ENCODE results near the gene MTA1.

Gene MTA1

DNA sequence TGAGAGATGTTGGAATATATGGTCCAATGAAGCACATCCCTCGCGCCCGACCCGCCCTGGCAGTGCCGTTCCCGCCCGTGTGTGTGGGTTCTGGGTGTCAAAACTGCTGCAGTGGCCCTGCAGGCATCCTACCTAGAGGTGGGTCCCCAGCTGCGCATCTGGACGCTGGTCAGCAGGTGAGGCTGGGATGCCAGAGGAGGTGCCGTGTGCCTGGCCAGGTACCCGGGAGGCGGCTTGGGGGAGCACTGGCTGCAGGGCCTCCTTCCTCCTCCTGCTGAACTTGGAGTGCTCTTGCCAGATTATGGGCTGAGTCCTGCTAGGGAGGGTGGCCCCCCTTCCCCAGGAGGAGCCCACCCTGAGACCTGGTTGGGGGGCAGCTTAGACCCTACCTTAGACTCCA lies 5.2 kb downstream of the MTA1 start:
- no peak for DNase-seq (ENCODE audit: low read depth)

DNA sequence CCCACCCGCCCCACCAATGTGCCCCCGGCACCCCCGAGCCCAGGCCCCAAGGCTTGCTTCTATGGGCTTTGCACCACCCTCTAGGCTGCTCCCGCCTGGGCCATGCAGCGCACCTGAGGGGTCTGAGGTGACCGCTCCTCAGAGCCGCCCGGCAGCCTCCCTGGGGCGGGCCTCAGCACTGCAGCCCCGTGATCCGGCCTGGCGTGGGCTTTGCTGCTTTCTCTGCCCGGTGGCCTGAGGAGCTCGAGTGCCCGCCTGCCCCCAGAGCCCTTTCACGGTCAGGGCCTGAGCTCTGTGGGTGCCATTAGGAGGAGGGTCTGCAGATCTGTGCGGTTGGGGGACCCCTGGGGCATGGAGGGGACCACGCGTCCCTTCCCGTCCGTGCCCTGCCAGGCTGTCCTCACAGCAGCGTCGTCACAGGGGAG lies 6.2 kb downstream of the MTA1 start:
- no peak for DNase-seq (ENCODE audit: low read depth)

DNA sequence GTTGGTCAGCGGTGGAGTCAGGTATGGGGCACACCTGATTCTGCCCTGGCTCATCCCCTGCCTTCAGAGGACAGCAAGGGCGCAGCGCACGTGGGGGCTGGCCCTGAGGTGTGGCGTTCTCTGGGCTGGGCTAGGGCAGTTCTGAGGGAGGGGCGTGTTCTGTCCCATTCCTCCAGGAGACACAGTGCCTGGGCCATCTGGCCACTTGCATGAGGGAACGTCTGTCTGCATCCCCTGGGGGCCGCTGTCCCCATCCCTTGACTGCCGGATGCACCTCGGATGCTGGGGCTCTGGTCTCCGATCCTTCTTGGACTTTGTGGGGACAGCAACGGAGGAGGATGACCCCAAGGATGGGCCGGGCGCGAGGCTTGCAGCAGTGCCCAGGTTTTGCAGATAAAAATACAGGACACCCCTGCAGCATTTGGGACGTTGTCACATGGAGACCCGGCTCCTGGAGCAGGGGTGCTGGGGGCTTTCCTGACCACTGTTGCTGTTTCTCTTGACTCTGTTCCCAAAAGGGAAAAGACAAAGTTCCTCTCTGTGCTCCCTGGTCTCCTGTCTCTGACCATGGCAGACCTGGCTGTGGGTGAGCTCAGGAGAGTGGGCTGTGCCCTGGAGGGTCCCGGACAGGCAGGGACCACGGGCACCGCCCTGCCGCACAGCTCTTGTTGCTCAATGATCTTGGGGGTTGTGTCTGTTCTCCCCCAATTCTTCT lies 6.9 kb downstream of the MTA1 start:
- DNase-seq (ENCODE audit: low read depth), result no peak

DNA sequence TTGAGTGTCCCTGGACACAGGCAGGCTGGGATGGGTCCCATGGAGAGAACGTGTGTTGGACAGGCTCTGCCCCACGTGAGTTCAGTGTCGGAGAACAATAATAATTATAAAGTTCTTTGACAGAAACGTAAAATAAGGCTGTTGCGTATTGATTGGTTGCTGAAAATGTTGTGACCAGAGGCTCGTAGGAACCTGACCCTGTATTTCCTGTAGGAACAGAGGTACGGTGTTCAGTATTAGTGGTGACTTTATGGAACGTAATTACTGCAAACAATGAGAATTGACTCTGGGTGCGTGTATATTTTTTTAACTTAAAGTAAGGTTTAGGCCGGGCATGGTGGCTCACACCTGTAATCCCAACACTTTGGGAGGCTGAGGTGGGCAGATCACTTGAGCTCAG lies 7.8 kb downstream of the MTA1 start:
- no peak for DNase-seq (ENCODE audit: low read depth)

DNA sequence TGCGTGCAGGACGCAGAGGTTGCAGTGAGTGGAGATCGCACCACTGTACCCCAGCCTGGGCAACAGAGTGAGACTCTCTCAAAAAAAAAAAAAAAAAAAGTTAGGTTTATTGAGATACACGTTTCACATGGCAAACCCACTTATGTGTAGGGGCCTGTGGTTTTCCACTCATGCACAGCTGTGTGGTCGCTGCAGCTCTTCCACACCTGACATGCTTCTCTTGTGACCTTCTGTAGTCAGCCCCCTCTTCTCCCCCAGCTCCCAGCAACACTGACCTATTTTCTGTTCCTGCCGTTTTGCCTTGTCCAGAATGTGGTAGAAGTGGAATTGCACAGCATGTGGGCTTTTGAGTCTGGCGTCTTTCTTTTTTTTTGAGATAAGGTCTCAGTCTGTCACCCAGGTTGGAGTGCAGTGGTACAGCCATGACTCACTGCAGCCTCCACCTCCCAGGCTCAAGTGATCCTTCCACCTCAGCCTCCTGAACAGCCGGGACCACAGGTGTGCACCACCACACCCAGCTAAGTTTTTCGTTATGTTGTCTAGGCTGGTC lies 8.4 kb downstream of the MTA1 start:
- no peak for DNase-seq (ENCODE audit: low read depth)

DNA sequence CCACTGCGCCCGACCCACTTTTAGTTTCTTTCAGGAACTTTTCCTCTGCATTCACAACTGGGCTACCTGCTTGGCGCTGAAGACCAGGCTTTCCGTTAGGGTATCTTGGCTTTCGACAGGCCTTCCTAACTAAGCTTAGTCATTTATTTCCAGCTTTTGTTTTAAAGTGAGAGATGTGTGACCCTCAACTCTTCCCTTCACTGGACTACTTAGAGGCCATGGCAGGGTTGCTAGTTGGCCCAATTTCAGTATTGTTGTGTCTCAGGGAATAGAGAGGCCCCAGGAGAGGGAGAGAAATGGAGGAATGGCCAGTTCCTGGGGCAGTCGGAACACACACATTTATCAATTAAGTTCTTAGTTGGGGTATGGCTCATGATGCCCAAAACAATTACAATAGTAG lies 10.4 kb downstream of the MTA1 start:
- DNase-seq (ENCODE audit: low read depth), result no peak

DNA sequence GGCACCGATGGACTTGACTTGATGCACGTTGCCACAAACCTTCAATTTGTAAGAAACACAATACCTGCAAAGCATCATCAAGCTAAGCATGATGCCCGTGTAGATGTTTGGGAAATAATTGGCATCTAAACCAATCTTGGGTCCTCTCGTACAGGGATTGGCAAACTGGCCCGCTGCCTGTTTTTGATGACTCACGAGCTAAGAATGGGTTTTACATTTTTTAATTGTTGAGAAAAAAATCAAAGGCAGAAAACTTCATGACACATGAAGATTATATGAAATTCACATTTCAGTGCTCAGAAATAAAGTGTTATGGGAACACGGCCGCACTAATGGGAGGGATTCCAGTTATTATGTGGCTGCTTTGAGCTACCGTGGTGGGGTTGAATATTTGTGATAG lies 10.9 kb downstream of the MTA1 start:
- DNase-seq (ENCODE audit: low read depth), result no peak

DNA sequence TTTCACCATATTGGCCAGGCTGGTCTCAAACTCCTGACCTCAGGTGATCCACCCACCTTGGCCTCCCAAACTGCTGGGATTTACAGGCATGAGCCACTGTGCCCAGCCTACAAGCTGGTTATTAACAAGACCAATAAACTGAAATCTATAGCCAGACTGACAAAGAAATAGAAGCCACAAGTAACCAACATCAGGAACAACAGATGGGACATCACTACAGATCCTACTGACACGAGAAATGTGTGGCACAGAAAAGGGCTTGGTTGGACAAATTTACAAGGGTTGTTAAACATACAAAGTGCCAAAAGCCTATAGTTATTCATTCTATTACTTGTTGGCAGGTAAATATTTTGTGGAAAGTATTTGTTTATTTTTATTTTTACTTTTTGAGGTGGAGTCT lies 11.6 kb downstream of the MTA1 start:
- no peak for DNase-seq (ENCODE audit: low read depth)

DNA sequence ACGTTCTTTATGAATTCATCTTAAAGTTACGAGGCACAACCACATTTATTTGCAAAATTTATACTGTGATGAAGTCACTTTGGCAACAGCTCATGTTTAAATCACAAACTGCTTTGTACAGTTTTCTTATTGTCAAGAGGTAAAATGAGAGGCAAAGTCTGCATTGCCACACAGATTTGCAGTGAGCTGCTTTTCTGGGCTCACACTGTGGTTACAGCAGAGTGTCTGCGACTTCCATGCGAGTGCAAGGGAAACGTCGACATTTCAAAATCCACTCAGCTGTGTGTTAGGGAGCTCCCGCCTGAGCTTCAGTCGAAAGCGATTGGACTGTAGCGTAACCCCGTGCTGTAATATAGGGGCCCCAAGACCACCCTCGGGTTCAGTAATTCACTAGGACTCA lies 13.0 kb downstream of the MTA1 start:
- no peak for DNase-seq (ENCODE audit: low read depth)

DNA sequence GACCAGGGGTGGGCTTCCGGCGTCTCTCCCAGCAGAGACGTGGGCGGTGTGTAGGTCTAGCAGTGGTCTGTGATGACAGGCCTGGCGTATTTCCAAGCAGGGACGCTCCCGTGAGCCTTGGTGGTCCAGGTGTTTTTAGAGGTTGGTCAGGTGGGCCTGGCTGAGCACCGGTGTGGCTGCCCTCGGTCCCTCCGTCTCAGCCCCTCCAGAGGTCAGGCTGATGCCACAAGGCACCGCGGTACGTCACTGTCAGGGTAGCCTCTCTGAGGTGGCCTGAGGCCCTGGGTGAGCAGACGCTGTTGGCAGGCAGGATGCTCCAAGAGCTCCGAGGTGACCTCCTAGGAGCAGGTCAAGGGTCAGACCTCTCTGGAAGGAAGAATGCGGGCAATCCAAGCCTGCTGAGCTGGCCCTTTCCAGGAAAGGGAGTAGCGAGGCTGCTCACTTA lies 13.6 kb downstream of the MTA1 start:
- no peak for DNase-seq (ENCODE audit: low read depth)

DNA sequence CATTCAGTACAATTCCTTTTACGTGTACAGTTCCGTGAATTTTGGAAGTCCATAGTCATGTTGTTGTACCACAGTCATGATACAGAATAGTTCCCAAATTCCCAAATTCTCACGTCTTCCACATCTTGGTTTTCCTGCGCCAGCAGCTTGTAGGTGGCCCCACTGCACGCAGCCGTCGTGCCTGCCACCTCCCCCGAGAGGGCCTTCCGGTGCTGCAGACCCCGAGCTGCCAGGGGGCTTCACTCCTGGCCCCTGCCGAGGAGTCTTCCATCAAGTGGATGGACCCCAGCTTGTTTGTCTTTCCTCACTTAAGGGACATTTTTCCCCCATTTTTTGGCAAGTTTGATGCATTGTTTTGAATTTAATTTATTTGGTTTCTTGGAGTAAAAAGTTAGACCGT lies 16.8 kb downstream of the MTA1 start:
- no peak for DNase-seq (ENCODE audit: low read depth)

DNA sequence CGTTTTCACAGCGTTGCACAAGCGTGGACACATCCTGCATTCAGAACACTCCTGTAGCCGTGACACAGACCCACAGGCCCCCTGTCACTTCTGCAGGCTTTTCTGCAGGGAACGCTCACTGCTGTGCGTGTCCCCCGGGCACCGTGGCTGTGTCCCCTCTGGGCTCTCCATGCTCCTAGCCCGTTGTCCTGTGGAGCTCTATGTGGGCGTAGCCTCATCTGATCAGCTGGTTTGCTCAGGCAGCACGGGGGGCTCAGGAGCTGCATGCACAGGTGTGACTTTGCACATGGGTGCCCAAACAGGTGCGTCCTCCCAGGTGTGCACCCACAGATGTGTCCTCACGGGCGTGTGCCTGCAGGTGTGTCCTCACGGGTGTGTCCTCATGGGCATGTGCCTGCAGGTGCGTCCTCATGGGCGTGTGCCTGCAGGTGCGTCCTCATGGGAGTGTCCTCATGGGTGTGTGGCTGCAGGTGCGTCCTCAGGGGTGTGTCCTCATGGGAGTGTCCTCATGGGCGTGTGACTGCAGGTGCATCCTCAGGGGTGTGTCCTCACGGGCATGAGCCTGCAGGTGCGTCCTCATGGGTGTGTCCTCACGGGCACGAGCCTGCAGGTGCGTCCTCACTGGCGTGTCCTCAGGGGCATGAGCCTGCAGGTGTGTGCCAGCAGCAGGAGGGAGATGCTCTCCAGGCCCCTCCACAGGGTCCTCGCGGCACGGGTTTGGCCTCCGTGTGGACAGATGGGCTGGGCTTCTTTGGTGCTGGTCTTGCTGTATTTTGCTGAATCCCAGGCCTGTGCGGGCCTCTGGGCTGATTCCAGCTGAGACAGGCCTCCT lies 17.5 kb downstream of the MTA1 start:
- no peak for DNase-seq (ENCODE audit: low read depth)

DNA sequence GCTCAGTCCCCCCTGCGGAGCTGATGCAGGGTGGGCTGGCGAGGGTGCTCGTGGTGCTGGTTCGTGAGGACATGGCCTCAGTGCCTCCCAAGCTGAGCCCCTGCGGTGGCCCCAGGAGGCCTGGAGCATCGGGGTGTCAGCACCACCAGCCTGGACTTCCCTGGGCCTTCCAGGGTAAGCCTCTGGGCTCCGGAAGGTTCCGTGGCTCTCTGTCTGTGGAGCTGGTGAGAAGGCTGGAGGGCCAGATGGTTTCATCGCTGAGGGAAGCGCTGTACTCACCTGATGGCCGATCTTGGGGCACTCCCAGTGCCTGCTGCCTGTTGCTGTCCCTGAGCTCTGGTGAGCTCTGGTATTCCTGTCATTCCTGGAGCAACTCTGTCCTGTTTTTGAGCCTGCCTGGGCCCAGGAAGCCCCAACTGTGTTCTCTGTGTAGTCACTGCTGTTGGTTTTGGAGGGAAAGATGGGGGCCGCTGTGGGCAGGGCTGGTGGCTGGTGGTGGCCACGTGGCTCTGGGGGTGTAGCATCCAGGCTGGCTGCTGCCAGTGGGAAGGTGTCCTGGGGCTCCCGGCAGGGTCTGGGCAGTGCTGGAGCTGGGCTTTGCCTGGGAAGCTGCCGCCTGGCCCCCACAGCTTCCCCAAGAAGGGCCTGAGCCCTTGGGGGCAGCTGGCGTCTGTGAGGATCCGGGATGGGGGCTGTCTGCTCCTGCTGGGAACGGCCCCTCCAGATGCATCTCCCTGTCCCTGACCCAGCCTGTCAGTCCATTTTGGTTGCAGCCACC lies 18.3 kb downstream of the MTA1 start:
- DNase-seq (ENCODE audit: low read depth), result no peak

DNA sequence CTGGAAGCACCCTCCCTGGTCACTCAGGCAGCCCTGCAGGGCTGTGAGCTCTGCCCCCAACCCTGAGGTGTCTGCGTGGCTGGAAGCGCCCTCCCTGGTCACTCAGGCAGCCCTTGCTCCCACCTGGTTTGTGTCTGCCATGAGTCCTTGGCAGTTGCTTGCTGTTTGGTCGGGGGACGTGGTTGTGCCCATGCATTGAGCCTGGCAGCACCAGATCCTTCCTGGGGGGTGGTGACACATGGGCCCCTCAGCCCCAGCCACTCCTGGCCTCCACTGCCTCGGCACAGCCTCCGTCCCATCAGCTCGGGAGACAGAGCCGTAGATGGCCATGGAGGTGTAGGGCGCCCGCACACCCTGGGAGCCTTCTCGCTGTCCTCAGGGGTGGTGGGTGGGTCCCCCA lies 19.6 kb downstream of the MTA1 start:
- no peak for DNase-seq (ENCODE audit: low read depth)

DNA sequence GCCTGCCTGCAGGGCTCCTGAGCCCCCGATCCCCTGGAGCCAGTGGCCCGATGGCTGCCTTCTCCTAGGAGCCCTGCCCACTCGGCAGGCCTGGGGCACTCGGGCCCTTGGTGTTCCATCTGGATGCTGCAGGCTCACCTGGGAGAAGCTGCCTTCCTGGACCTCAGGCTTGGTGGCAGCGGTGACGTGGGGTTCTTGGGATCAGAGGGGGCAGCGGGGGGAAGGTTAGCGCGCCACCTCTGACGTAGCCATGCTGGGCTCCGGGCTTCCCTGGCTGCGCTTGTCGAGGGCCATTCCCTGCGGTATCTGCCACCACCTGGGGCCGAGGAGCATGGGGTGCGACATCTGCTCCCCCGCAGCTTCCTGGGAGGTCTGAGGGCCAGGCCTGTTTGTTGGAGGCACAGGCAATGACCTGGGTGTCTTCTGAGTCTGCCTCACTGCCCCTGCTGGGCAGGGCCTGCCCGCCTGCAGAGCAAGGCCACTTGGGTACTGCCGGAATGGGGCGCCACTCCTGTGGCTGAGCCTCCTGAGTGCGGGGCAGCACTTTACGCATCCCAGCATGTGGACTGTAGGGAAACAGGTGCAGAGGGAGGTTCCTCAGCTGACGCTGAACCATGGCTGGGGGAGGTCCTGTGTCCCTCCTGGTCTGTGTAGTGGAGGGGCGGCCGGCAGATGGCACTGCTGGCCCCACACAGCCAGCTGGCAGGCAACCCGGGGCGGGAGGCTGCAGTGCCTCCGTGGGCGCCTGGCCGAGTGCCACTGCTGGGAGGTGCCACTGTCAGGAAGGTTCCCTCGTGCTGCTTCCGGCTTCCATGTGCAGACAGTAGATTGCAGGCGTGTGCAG lies 20.3 kb downstream of the MTA1 start:
- no peak for DNase-seq (ENCODE audit: low read depth)

DNA sequence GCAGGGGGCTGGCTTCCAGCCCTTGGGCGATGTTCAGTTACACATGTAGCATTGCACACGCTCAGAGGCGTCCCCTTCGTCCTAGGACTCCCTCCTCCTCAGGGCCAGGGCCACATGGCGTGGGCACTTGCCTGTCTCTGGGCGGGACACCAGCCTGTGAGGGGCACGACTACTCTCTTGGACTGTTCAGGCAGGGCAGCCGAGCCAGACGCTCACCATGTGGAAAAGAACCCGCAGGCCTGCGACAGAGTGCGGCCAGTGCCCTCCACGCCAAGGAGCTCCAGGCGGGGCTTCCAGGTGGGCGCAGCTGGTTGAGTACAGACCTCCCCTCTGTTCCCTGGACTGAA lies 20.9 kb downstream of the MTA1 start:
- no peak for DNase-seq (ENCODE audit: low read depth)

DNA sequence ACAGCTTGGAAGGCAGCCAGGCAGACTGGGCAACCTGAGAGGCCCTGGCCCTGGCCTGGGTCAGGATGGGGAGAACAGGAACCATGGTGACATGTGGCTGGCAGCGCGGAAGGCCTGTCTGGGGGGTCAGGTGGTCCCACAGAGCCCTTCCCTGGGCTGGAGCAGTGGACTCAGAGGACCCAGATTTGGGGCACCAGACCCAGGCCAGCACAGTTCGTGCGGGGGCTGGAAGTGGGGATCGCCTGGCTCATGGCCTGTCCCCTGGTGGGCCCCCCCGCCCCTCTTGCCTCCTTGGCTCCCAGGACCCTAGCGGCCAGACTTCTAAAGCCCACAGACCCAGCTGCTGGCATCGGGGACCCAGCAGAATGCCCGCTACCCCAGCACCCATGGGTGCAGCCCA lies 21.4 kb downstream of the MTA1 start:
- DNase-seq (ENCODE audit: low read depth), result no peak

DNA sequence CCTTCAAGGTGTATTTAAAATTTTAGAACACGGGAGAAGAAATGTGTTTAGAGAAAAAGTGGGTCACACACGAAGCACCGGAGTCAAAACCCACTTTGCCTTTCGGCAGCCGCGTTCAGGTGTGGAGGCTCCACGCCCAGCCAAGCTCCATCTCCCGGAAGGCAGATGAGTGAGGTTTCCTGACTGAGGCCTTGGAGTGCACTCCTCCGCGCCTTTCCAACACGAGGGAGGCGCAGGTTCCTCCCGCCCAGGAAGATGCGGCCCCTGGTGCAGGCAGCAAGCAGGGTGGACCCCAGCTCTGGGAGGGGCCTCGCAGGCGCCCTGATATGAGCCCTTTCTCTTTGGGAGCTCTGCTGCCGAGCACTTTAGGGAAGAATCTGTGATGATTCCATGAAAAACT lies 22.5 kb downstream of the MTA1 start:
- DNase-seq (ENCODE audit: low read depth), result no peak

DNA sequence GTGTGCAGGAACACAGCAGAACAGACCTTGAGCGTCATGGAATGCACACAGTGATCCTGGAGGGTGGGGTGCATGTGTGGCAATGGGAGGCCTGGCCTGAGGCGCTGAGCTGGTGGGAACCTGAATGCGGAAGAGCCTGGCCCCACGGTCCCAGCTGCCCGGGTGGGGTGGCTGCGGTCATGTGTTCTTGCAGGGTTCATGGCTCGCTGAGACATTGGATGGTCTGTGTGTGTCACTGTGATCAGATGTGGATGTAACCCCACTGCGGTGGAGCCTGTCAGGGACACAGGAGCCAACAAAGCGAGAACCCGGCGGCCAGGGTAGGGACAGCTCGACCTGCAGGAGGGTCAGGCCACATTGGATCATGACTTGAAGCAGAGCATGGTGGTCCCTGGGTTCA lies 23.2 kb downstream of the MTA1 start:
- no peak for DNase-seq (ENCODE audit: low read depth)

DNA sequence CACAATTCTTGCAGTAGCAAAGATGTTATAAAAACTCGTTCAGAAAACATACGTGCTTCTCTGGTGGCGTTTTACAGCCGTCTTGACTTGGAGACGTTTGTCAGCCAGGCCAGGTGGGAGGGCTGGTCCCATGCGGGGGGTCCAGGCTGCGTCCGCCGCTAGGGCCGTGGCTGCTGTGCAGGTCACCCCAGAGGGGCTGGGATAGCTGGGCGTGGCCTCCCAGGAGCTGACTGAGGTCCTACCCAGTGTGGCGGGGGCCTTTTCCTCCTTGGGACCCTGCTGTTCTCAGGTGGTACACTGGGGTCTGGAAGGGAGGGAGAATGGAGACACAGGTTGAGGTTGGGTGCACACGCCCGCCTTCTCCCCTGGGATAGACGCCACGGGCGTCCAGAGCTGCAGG lies 25.2 kb downstream of the MTA1 start:
- no peak for DNase-seq (ENCODE audit: low read depth)

DNA sequence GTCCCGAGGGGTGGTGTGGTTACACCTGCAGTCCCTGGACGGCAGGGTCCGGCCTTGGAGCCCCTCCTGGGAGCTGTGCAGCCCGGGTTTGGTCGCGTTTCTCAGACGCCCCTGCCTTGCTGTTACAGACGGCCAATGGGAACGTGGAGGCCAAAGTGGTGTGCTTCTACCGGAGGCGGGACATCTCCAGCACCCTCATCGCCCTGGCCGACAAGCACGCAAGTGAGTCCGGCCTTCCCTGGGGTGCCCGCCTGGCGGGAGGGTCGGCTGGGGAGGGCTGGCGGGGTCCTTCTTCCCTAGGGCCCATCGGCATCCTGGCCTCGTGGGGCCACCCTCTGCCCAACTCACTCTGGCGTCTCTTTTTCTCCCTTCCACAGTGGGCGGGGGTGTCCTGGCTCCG lies 25.7 kb downstream of the MTA1 start:
- no peak for DNase-seq (ENCODE audit: low read depth)
